SU-DHL-6 (cell line): ENCODE data around the gene PTDSS2.

Source experiments
- H2AFZ ChIP-seq: fragments of 200-600 bp; sonication (generic); 2 replicates; pipeline ENCODE4 v1.6.1; 2014; ENCODE audit warnings: low read depth, mild to moderate bottlenecking, moderate library complexity, mixed read lengths, antibody characterized with exemption, low read length; ENCODE audit not compliant: severe bottlenecking
- H3F3A ChIP-seq: fragments of 200-600 bp; shearing (Covaris generic); 2 replicates; pipeline ENCODE4 v1.6.0; 2016; ENCODE audit warnings: antibody characterized with exemption, mild to moderate bottlenecking; ENCODE audit not compliant: insufficient read depth
- H3K27ac ChIP-seq: fragments of 200-600 bp; sonication (generic); 2 replicates; pipeline ENCODE4 v1.5.1; 2016; ENCODE audit warnings: low read depth, mild to moderate bottlenecking, low read length, moderate library complexity, mixed read lengths
- H3K27me3 ChIP-seq: fragments of 200-600 bp; sonication (generic), shearing (Covaris generic); 2 replicates; pipeline ENCODE4 v1.6.0; 2014; ENCODE audit warnings: mild to moderate bottlenecking, low read length
- H3K36me3 ChIP-seq: fragments of 200-600 bp; sonication (generic); 2 replicates; pipeline ENCODE4 v1.6.1; 2014; ENCODE audit warnings: mild to moderate bottlenecking, low read length, mixed read lengths
- H3K4me2 ChIP-seq: fragments of 300-600, 200-600 bp; shearing (Covaris generic), sonication (generic); 2 replicates; pipeline ENCODE4 v1.6.0; 2014; ENCODE audit warnings: low read length, low read depth, mild to moderate bottlenecking; ENCODE audit not compliant: poor library complexity, severe bottlenecking
- H3K4me3 ChIP-seq: fragments of 200-600 bp; sonication (generic); 2 replicates; pipeline ENCODE4 v1.5.1; 2014; ENCODE audit warnings: antibody characterized with exemption, low read length, mild to moderate bottlenecking, mixed read lengths; ENCODE audit not compliant: insufficient read depth, poor library complexity, severe bottlenecking
- H3K79me2 ChIP-seq: fragments of 200-600 bp; sonication (generic); 2 replicates; pipeline ENCODE4 v1.6.1; 2014; ENCODE audit warnings: mild to moderate bottlenecking, low read length, moderate library complexity; ENCODE audit not compliant: insufficient read depth
- H3K9ac ChIP-seq: fragments of 200-600 bp; sonication (generic); 2 replicates; pipeline ENCODE4 v1.7.0; 2014; ENCODE audit warnings: mild to moderate bottlenecking, low read length
- H3K9me2 ChIP-seq: fragments of 200-600 bp; sonication (generic); replicated peaks from 2 replicates; pipeline ENCODE4 v1.6.1; 2014; ENCODE audit warnings: low read length; ENCODE audit not compliant: insufficient read depth
- H3K9me3 ChIP-seq: fragments of 200-600 bp; sonication (generic); 2 replicates; pipeline ENCODE4 v1.6.1; 2014; ENCODE audit warnings: low read length, mixed read lengths; ENCODE audit not compliant: insufficient read depth
- H4K20me1 ChIP-seq: fragments of 200-600 bp; sonication (generic); 2 replicates; pipeline ENCODE4 v1.6.1; 2014; ENCODE audit warnings: low read depth, mild to moderate bottlenecking, antibody characterized with exemption, low read length, moderate library complexity, mixed read lengths
- CTCF ChIP-seq: fragments of 200-600 bp; sonication (generic); IDR thresholded peaks from one replicate; pipeline ENCODE4 v1.5.1; 2017; ENCODE audit warnings: antibody characterized with exemption, mild to moderate bottlenecking, low read length, moderate library complexity; ENCODE audit not compliant: insufficient read depth, poor library complexity, severe bottlenecking
- EZH2phosphoT487 ChIP-seq: fragments of 200-600 bp; sonication (generic), shearing (Covaris generic); conservative IDR thresholded peaks from 2 replicates; pipeline ENCODE4 v1.6.1; 2018; ENCODE audit warnings: mild to moderate bottlenecking, antibody characterized with exemption, low read length, moderate library complexity, mixed read lengths

Gene PTDSS2

DNA sequence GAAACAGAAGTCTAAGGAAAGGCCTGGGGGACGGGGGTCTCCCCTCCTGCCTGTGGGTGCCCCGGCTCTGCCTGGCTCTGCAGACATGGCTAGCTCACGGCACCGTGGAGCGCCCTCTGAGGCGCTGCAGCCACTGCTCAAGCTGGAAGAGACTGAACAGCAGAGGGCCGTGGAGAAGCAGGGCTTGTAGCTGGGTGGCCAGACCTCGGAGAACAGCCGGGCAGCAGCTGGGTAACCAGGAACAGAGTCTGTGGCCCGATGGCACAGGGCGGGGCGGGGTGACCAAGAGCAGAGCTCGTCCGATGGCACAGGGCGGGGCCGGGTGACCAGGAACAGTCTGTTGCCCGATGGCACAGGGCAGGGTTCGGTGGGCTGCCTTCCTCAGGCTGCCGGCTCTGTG, 38.9 kb downstream of the PTDSS2 start:
- no peak overlapping the region for H3K27ac ChIP-seq
- no peak for TF ChIP-seq CTCF
- no peak for TF ChIP-seq EZH2phosphoT487
- no peak overlapping the region for H3K4me3 ChIP-seq
- no peaks in the 10 kb centered on the region for H3K79me2 ChIP-seq
- no peaks in the 10 kb centered on the region for H3F3A ChIP-seq
- no peaks in the 10 kb centered on the region for H3K9me3 ChIP-seq
- no peaks in the 10 kb centered on the region for H4K20me1 ChIP-seq
- no peak overlapping the region for H3K9ac ChIP-seq
- H3K4me2 ChIP-seq, result no peak overlapping the region
- H3K27me3 ChIP-seq, result no peaks in the 10 kb centered on the region
- H2AFZ ChIP-seq, result no peak overlapping the region
- no peaks in the 10 kb centered on the region for H3K36me3 ChIP-seq
- no peaks in the 10 kb centered on the region for H3K9me2 ChIP-seq

DNA sequence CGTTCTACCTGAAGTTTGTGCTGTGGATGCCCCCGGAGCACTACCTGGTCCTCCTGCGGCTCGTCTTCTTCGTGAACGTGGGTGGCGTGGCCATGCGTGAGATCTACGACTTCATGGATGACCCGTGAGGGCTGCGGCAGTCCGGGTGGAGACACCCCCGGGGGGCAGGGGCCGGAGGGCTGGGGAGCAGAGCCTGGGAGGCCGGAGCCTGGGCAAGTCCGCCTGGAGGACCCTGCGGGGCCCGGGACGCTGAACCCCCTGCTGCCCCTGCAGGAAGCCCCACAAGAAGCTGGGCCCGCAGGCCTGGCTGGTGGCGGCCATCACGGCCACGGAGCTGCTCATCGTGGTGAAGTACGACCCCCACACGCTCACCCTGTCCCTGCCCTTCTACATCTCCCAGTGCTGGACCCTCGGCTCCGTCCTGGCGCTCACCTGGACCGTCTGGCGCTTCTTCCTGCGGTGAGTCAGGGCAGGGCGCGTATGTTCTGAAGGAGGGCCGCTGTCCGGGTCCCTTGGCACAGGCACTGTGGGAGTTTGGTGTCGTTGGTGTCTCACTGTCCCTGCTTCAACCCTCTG, 39.6 kb downstream of the PTDSS2 start:
- H3F3A ChIP-seq, result no peaks in the 10 kb centered on the region
- no peaks in the 10 kb centered on the region for H3K79me2 ChIP-seq
- H4K20me1 ChIP-seq, result no peaks in the 10 kb centered on the region
- TF ChIP-seq EZH2phosphoT487, result no peak
- no peak for TF ChIP-seq CTCF
- no peaks in the 10 kb centered on the region for H3K9me3 ChIP-seq
- no peaks in the 10 kb centered on the region for H3K36me3 ChIP-seq
- no peaks in the 10 kb centered on the region for H3K9me2 ChIP-seq
- H3K9ac ChIP-seq, result no peak overlapping the region
- H3K27ac ChIP-seq, result no peak overlapping the region
- no peak overlapping the region for H3K4me3 ChIP-seq
- no peak overlapping the region for H2AFZ ChIP-seq
- H3K27me3 ChIP-seq, result no peaks in the 10 kb centered on the region
- no peak overlapping the region for H3K4me2 ChIP-seq

DNA sequence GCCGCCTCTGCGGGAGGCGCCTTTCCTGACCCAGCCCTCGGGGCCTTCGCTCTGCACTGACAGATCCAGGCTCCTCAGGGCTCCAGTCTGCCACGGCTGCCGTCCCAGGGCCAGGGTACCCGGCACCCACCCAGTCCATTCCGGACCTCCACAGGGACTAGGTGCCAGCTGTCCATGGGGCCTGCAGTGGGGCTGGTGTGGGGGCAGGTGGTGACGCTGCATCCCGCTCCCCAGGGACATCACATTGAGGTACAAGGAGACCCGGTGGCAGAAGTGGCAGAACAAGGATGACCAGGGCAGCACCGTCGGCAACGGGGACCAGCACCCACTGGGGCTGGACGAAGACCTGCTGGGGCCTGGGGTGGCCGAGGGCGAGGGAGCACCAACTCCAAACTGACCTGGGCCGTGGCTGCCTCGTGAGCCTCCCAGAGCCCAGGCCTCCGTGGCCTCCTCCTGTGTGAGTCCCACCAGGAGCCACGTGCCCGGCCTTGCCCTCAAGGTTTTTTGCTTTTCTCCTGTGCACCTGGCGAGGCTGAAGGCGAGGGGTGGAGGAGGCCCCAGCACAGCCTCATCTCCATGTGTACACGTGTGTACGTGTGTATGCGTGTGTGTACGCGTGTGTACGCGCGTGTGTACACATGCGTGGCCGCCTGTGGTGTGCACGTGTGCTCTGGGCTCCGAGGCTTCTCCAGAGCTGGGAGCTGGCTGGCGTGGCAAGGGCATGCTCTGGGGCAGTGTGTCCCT, 40.3 kb downstream of the PTDSS2 start:
- no peaks in the 10 kb centered on the region for H4K20me1 ChIP-seq
- no peak overlapping the region for H3K4me2 ChIP-seq
- no peak overlapping the region for H2AFZ ChIP-seq
- no peaks in the 10 kb centered on the region for H3K9me3 ChIP-seq
- H3K9ac ChIP-seq, result no peak overlapping the region
- H3K27ac ChIP-seq, result no peak overlapping the region
- no peaks in the 10 kb centered on the region for H3F3A ChIP-seq
- no peaks in the 10 kb centered on the region for H3K27me3 ChIP-seq
- H3K79me2 ChIP-seq, result no peaks in the 10 kb centered on the region
- H3K4me3 ChIP-seq, result no peak overlapping the region
- no peaks in the 10 kb centered on the region for H3K36me3 ChIP-seq
- no peaks in the 10 kb centered on the region for H3K9me2 ChIP-seq
- TF ChIP-seq EZH2phosphoT487 (no peak), CTCF (no peak)
